ENCODE data around the gene IL4I1. TPM values are rescaled to one million over a fixed set of nuclear protein-coding genes. Genes with fewer than 3 reads are reported as not detected.

The IL4I1 gene
- total and polyA plus RNA-seq, 2 of the 4 experiments (the other 2 are of a cell fraction) = 0.31 to 0.36 TPM

- no peak for ATAC-seq (ENCODE audit: low read depth)
- H2BK5ac ChIP-seq (ENCODE audit: low read depth, low read length, poor library complexity, severe bottlenecking) = no peak overlapping the region
- peaks cover 45% of the 10 kb centered on the region for H3K36me3 ChIP-seq (ENCODE audit: control insufficient read depth, insufficient read depth, low read length)
- in situ Hi-C loops (cut with MboI; ENCODE audit: low sequenced_read_pairs) (no loop called here), intact Hi-C loops (cut with micrococcal nuclease) (no loop called here), dilution Hi-C loops (cut with HindIII; ENCODE audit: low sequenced_read_pairs, unreplicated experiment) (no loop called here)
- H3K4me3 ChIP-seq (ENCODE audit: insufficient read depth, low read depth, low read length) = no peak overlapping the region
- CTCF ChIA-PET = no interaction called here
- no peak overlapping the region for H3K4me2 ChIP-seq (ENCODE audit: low read depth, low read length)
- H3K79me1 ChIP-seq (ENCODE audit: low read depth in 1 of 2, low read length in 2 of 2) = peaks cover 0 to 28% of the 10 kb centered on the region in 2 experiments; a peak in 2 of 4 replicates
- no peak overlapping the region for H3K27ac ChIP-seq (ENCODE audit: insufficient read depth, low read length)
- H4K91ac ChIP-seq (ENCODE audit: insufficient read depth, low read depth, low read length) = no peak overlapping the region
- no peak overlapping the region for H3K23ac ChIP-seq (ENCODE audit: low read depth, low read length)
- no peaks in the 10 kb centered on the region for H3K27me3 ChIP-seq (ENCODE audit: control insufficient read depth, insufficient read depth, low read length)
- H3K9me1 ChIP-seq (ENCODE audit: insufficient read depth, low read length) = peaks cover 9% of the 10 kb centered on the region; the same call in 1 of the 2 replicates
- H3K4me1 ChIP-seq (ENCODE audit: control insufficient read depth, insufficient read depth, low read length) = no peaks in the 10 kb centered on the region
- no peak for TF ChIP-seq RFX5 (IDR thresholded peaks at IDR 0.05; ENCODE audit: low read depth, low read length)
- no peak for TF ChIP-seq CEBPB (IDR thresholded peaks at IDR 0.05; ENCODE audit: low read depth, low read length)
- TF ChIP-seq FOS (IDR thresholded peaks at IDR 0.05; ENCODE audit: low read depth, low read length) = no peak
- no peak for TF ChIP-seq BHLHE40 (IDR thresholded peaks at IDR 0.05; ENCODE audit: low read depth, low read length)
- no peak for TF ChIP-seq ELK1 (IDR thresholded peaks at IDR 0.05; ENCODE audit: borderline replicate concordance, low read depth, low read length)
- no peak for TF ChIP-seq RCOR1 (IDR thresholded peaks at IDR 0.05; ENCODE audit: insufficient replicate concordance, low read length)
- TF ChIP-seq CTCF (conservative IDR thresholded peaks at IDR 0.05; ENCODE audit: low read depth, low read length) = no peak
- TF ChIP-seq MXI1 (IDR thresholded peaks at IDR 0.05; ENCODE audit: borderline replicate concordance, low read depth, low read length) = no peak
- TF ChIP-seq MAZ (IDR thresholded peaks at IDR 0.05; ENCODE audit: borderline replicate concordance, low read depth, low read length) = no peak
- TF ChIP-seq SMC3 (IDR thresholded peaks at IDR 0.05; ENCODE audit: low read depth, low read length) = no peak
- no peak for TF ChIP-seq NFE2L2 (IDR thresholded peaks at IDR 0.05; ENCODE audit: low read depth, low read length)
- no peak for TF ChIP-seq MAFK (IDR thresholded peaks at IDR 0.05; ENCODE audit: low read depth, low read length)
- TF ChIP-seq USF2 (IDR thresholded peaks at IDR 0.05; ENCODE audit: low read depth, low read length) = no peak
- H3K56ac ChIP-seq (ENCODE audit: extremely low read depth, insufficient read depth, low read length) = no peak overlapping the region
- H3K9me3 ChIP-seq (ENCODE audit: control insufficient read depth, insufficient read depth, low read length) = no peaks in the 10 kb centered on the region
- 83% methylated on average over 6 of the region's 11 CpGs; no CpG with 5 or more reads in 1 of the 2 experiments for WGBS, 2 experiments (ENCODE audit: extremely low coverage in 2 of 2, insufficient read length in 1 of 2)
- H2BK20ac ChIP-seq (ENCODE audit: low read depth, low read length) = no peak overlapping the region
- POLR2A ChIA-PET (ENCODE audit: unreplicated experiment) = no interaction called here
- no peak overlapping the region for H3K4ac ChIP-seq (ENCODE audit: low read depth, low read length)
- no peak overlapping the region for H4K8ac ChIP-seq (ENCODE audit: low read depth in 2 of 2, low read length in 2 of 2)
- H4K5ac ChIP-seq (ENCODE audit: low read depth, low read length) = no peak overlapping the region
- no peak overlapping the region for H2AFZ ChIP-seq (replicated peaks; ENCODE audit: low read length, poor library complexity)
- H2BK15ac ChIP-seq (ENCODE audit: low read depth, low read length) = no peak overlapping the region
- no TSS peak for BruUV-seq (replicated peaks)
- no peak overlapping the region for H3K14ac ChIP-seq (replicated peaks; ENCODE audit: low read depth, low read length)
- H4K20me1 ChIP-seq (ENCODE audit: insufficient read depth, low read length) = no peaks in the 10 kb centered on the region; the same call in 1 of the 2 replicates
- H2BK120ac ChIP-seq (ENCODE audit: low read depth, low read length) = no peak overlapping the region
- H3K9ac ChIP-seq (ENCODE audit: low read depth, low read length) = no peak overlapping the region
- no peak overlapping the region for H3K18ac ChIP-seq (ENCODE audit: low read depth, low read length)
- DNase-seq = no peak
- no peak overlapping the region for H2AK9ac ChIP-seq (replicated peaks; ENCODE audit: low read depth, low read length, poor library complexity)
- H2AK5ac ChIP-seq (ENCODE audit: low read depth, low read length) = no peak overlapping the region
Measured at GRCh38 chr19:49840321-49840720, 56.4 kb downstream of the IL4I1 start.
